ENCODE results near the gene TRIM10.
"Not testable (repeated sequence)": the region's sequence is repeated elsewhere in the genome, so short reads cannot be mapped to it uniquely, and the experiment has no call there.

Gene TRIM10

DNA sequence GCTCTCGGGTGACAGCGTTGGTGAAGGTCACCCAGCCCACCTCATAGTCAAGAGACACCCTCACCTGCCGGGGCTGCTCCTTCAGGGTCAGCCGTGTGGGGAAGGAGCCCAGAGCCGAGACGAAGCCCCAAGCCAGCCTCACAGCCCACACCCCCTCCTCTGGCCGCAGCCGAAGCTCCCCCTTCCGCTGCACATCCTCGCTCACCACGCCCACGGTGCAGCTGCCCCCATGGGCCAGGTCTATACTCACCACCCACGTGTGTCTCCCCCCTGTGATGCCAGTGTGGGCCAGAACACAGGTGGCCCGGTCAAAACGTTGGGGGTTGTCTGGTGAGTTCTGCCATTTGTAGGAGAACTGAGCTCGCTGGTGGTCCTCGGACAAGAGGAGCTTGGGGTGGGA, 7.0 kb downstream of the TRIM10 start:
- DNase-seq (ENCODE audit: low read depth): no peak

- DNase-seq (ENCODE audit: low read depth): no peak
Measured at GRCh38 chr6:30152910-30153610, 8.0 kb downstream of the TRIM10 start.

DNA sequence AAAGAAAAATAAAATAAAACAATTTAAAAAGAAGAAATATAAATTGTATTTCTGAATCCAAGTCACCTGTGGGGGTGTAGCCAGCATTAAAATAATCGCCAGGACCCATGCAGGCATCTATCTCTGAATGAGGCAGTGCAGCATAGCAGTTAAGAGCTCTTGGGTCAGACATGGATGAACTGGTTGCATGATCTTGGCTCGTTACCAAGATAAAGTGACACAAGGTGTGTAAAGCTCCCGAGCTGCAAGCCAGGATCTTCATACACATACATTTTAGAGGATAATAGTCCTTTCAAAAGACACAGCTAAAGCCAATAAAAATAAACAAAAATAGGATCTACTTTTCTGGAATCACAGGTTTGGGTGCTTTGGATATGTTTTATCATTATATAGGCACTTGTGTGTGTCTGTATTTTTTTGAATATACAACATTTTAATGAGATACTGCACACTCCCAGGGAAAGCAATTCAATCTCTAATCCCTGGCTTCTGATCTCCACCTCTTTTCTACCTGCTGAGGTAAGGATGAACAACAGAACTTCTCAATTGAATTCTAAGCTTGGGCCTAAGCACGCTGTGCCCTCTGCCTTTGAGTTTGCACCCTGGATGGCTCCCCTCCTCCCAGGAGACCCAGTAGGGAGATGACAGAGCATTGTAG, 8.9 kb downstream of the TRIM10 start:
- DNase-seq (ENCODE audit: low read depth): no peak

DNA sequence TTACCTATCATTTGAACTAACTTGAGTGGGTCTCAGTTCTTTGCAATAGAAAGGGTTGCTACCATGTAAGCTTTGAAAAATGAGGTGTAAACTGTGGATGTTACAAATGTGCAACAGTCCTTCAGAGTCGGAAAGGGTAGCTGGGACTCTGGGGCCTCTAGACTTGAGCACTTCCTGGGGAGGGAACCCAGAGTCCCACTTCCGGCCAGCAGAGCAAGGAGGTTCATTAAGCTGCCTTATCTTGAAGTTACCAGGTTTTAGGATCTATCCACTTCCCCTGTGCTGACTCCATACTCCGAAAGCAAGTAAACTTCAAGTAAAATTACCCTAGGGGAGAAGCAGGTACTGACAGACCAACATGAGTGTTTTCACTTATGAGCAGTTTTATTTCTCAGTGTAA, 9.4 kb downstream of the TRIM10 start:
- DNase-seq (ENCODE audit: low read depth): no peak

GRCh38 chr6:30150671-30151395, 10.2 kb downstream of the TRIM10 start:
- DNase-seq (ENCODE audit: low read depth): no peak

GRCh38 chr6:30149858-30150550, 11.0 kb downstream of the TRIM10 start:
- DNase-seq (ENCODE audit: low read depth): no peak

DNA sequence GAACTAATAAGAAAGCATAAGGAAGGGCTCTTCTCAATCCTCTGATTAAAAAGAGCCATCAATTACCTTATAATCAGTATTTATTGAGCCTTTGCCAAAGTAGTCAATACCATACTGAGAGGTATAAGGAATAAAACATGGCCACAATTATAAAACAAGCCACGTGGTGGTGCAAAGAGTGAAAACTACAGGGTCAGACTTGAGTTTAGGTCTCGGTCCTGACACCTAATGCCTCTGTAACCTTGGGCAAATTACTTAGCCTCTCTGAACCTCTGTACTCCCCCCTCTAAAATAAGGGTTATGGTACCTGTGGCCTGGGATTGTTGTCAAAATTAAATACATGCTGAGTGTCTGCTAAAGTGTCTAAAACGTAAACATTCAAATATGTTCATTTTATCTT, 11.8 kb downstream of the TRIM10 start:
- no peak for DNase-seq (ENCODE audit: low read depth)

- no peak for DNase-seq (ENCODE audit: low read depth)
Measured at GRCh38 chr6:30147096-30147495, 13.9 kb downstream of the TRIM10 start.

GRCh38 chr6:30145818-30146217, 15.2 kb downstream of the TRIM10 start:
- DNase-seq (ENCODE audit: low read depth): no peak

GRCh38 chr6:30144811-30145210, 16.2 kb downstream of the TRIM10 start:
- DNase-seq (ENCODE audit: low read depth): no peak

DNA sequence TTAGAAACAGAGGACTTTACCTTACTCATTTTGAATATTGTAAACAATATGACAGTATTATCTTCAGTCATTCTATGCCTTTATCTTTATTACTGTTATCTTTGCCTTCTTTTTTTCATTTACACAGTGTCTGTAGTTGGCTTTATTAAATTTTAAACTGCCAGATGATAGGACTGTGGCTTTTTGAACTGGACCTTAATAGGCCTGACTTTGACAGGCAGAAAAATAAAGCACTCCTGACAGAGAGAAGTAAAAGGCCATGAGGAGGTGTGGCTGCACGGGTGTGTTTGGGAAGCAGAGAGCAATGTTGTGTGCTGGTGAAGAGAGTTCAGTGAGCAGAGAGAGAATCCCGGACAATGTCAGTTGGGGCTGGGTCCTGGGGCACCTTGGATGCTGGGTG, 17.2 kb downstream of the TRIM10 start:
- DNase-seq (ENCODE audit: low read depth): no peak

DNA sequence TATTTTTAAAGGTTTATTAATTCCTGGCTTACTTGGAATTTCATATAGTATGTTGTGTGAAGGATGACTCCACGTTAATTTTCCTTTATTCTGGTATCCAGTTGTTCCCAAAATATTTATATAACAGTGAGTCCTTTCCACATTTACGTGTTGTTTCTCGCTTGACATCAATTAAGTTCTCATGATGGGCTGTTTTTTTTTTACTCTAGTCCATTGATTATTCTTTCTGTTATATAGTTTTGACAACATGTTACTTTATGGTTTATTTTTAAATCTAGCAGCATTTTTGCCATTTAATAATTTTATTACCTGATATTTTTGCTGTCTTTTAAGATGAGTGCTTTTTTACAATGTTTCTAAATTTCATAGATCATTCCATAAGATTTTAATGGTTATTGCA, 18.3 kb downstream of the TRIM10 start:
- no peak for DNase-seq (ENCODE audit: low read depth)

GRCh38 chr6:30140240-30140639, 20.8 kb downstream of the TRIM10 start:
- DNase-seq (ENCODE audit: low read depth): not testable (repeated sequence)

- DNase-seq (ENCODE audit: low read depth): no peak
Measured at GRCh38 chr6:30136570-30137286, 24.3 kb downstream of the TRIM10 start.

DNA sequence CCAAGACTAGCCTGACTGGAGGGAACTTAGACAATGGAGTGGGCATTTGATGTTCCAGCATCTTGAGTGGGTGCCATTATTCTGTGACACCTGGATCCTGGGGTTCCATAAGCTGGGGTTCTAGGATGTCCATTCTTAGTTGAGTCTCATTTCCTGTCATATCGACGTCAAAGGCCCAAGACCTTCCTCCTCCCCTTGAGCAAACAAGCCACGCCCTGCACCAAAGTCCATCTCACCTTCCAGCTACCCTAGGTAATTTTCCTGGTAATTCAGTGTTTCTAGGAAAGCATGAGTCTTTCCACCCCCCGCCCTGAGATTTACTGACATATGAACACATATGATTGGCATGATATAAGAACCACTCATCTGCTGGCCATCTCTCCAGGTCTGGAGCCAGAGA, 25.3 kb downstream of the TRIM10 start, which contains the start of gene TRIM40:
Gene TRIM40 (plus strand): TSS at position 384 of the 400 bp plus-strand sequence. CDS start 897 bp downstream, outside the sequence.
- no peak for DNase-seq (ENCODE audit: low read depth)

DNA sequence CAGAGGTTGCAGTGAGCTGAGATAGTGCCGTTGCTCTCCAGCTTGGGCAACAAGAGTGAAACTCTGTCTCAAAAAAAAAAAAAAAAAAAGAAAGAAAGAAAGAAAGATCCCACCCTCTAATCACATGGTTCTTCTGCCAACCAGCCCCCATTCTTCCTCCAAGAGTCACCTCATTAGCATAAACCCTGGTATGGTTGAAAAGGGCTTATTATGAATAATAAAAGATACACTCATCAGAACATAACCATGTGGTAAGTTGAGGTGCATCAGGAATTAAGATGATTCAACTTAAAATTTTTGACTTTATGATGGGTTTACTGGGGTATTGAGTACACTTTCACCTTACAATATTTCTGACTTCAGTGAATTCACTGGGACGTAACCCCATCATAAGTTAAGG, 25.9 kb downstream of the TRIM10 start:
- DNase-seq (ENCODE audit: low read depth): no peak

DNA sequence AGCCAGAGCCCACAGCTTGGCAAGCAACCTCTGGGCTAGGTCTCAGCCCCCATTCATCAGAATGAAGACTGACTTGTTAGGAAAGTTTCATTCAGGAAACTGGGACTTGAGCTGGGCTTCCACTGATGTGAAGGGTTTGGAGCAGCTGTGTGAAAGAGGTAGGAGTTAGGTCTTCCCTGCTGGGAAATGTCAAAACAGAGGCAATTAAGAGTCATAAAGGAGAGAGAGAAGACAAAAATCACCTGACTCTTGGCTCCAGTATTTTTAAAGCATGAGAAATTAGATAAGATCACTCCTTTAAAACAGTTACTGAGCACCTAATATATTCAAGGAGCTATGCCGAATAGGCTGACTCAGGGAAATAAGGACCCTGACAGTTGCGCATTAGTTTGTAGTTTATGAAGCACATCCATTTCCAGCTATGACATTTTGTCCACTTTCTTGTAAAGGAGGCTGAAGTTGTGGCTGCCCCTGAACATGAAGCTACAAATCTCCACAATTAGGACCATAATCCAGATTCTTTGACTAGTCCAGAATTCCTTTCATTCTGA, 29.0 kb downstream of the TRIM10 start:
- no peak for DNase-seq (ENCODE audit: low read depth)

DNA sequence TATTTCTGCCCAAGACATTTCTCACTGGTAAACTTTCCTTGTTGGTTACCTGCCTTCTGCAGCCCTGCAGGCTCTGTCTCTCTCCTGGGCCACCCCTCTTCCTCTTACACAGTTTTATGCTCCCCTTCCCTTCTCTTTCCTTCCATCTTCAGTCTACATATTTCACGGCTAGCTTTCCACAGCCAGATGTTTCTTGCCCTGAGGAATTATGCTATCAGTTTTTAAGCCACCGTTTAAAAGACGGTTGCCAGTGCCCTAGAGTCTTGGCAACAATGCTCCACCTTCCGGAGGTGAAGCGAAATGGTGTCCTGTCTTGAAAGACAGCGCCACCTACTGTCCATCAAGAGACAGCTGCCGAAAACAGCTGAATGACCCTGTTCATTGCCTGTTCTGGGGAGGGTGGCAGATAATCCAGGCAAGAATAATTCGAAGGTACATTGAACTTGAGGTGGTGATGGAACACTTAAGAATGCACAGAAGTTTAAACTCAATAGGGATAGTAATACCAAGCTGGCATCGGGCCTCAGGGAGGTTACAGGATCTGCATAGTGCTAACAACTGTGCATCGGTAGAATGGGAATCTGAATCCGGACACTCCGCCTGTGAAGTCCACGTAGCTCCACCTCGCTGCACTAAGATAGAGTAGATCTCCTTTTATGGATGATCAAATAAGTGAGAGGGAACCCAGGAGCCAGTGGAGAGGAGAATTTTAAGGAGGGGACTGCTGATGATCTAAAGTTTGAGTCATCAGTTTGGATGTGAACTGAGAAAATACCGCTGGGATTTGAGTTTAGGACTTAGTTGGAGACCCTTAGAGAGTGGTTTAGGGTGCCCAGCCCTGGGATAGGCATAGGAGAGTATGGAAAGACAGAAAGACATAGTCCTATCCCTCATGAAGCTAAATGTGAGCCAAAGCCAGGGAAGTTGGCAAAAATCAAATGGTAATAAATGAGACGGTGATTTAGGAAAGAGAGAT, 29.8 kb downstream of the TRIM10 start:
- DNase-seq (ENCODE audit: low read depth): peak; percentile 76

DNA sequence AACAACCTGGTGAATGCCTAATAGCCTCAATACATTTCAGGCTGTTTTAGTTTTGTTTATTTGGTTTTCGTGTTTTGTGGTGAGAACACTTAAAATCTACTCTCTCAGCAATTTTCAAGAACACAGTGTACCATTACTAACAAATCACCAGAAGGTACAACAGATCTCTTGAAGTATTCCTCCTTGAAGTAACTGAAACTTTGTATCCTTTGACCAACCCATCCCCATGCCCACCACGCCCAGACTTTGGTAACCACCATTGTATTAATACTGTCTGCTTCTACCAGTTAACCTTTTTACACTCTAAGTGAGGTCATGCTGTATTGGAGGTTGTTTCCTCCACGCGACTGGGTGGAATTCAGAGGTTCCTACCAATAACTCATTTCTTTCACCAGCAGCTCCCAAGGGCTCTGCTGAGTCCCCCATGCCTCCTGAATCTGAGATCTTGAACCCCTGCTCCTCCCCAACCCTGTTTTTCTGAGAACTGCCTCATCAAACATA, 30.8 kb downstream of the TRIM10 start:
- DNase-seq (ENCODE audit: low read depth): no peak
